GM18870 (cell line): ENCODE results near the gene MIDN.

Experiments used
- ATAC-seq: cut with Tn5 transposase; IDR thresholded peaks from one replicate; pipeline ENCODE4 v1.9.1; 2021; ENCODE audit warnings: moderate library complexity; ENCODE audit not compliant: unreplicated experiment

MIDN gene

GRCh38 chr19:1232652-1233072 lies 15.7 kb upstream of the MIDN start:
- no peak for ATAC-seq

GRCh38 chr19:1233115-1233667 lies 15.2 kb upstream of the MIDN start:
- ATAC-seq: no peak

- no peak for ATAC-seq
Observed at GRCh38 chr19:1234051-1234954, 14.1 kb upstream of the MIDN start.

- ATAC-seq: no peak
Observed at GRCh38 chr19:1234955-1235380, 13.4 kb upstream of the MIDN start.

- no peak for ATAC-seq
Observed at GRCh38 chr19:1235625-1236538, 12.5 kb upstream of the MIDN start.

- ATAC-seq: no peak
Observed at GRCh38 chr19:1236576-1236975, 11.8 kb upstream of the MIDN start.

- no peak for ATAC-seq
Observed at GRCh38 chr19:1237027-1237659, 11.2 kb upstream of the MIDN start.

GRCh38 chr19:1237754-1238368 lies 10.5 kb upstream of the MIDN start, which contains the start of gene CBARP:
CBARP (minus strand) TSS chr19:1238005; CDS start chr19:1236100, 1,905 bp downstream.
- no peak for ATAC-seq

GRCh38 chr19:1238369-1239303 lies 9.7 kb upstream of the MIDN start:
- ATAC-seq: no peak

GRCh38 chr19:1239420-1239795 lies 9.0 kb upstream of the MIDN start:
- ATAC-seq: no peak

GRCh38 chr19:1239796-1240737 lies 8.3 kb upstream of the MIDN start:
- no peak for ATAC-seq

GRCh38 chr19:1240925-1241324 lies 7.5 kb upstream of the MIDN start:
- no peak for ATAC-seq

GRCh38 chr19:1241417-1242095 lies 6.8 kb upstream of the MIDN start, which contains the start of gene ATP5F1D:
ATP5F1D (plus strand) TSS chr19:1241751; CDS start chr19:1241851, 100 bp downstream.
- no peak for ATAC-seq

GRCh38 chr19:1243768-1244692 lies 4.4 kb upstream of the MIDN start:
- ATAC-seq: no peak

- ATAC-seq: no peak
Observed at GRCh38 chr19:1244693-1245451, 3.5 kb upstream of the MIDN start.
